ENCODE data around the gene GPC5.
"Not testable (repeated sequence)": the region's sequence is repeated elsewhere in the genome, so short reads cannot be mapped to it uniquely, and the experiment has no call there.

Gene GPC5

GRCh38 chr13:92727118-92727517 lies 1328.7 kb downstream of the GPC5 start:
- DNase-seq (ENCODE audit: low read depth in 2 of 2): no peak

GRCh38 chr13:92734068-92734467 lies 1335.6 kb downstream of the GPC5 start:
- DNase-seq (ENCODE audit: low read depth in 2 of 2): no peak
- no peak for TF ChIP-seq CTCF (IDR thresholded peaks at IDR 0.05; ENCODE audit: low read depth, low read length)
- H3K4me3 ChIP-seq (replicated peaks in 1 of 2; ENCODE audit: low read depth in 2 of 2, low read length in 2 of 2): no peak overlapping the region

More at GRCh38 chr13:92727118-92727517, 1328.7 kb downstream of the GPC5 start:
- no peak overlapping the region for H3K4me3 ChIP-seq (replicated peaks in 1 of 2; ENCODE audit: low read depth in 2 of 2, low read length in 2 of 2)
- TF ChIP-seq CTCF (IDR thresholded peaks at IDR 0.05; ENCODE audit: low read depth, low read length): no peak

- no peak overlapping the region for H3K4me3 ChIP-seq (replicated peaks in 1 of 2; ENCODE audit: low read depth in 2 of 2, low read length in 2 of 2)
- no peak for TF ChIP-seq CTCF (IDR thresholded peaks at IDR 0.05; ENCODE audit: low read depth, low read length)
- no peak for DNase-seq (ENCODE audit: low read depth in 2 of 2)
These were observed 1336.1 kb downstream of the GPC5 start for GRCh38 chr13:92734545-92734944.

- DNase-seq (ENCODE audit: low read depth in 2 of 2): no peak
- H3K4me3 ChIP-seq (replicated peaks in 1 of 2; ENCODE audit: low read depth in 2 of 2, low read length in 2 of 2): no peak overlapping the region
- no peak for TF ChIP-seq CTCF (IDR thresholded peaks at IDR 0.05; ENCODE audit: low read depth, low read length)
These were observed 1337.5 kb downstream of the GPC5 start for GRCh38 chr13:92735909-92736308.

DNA sequence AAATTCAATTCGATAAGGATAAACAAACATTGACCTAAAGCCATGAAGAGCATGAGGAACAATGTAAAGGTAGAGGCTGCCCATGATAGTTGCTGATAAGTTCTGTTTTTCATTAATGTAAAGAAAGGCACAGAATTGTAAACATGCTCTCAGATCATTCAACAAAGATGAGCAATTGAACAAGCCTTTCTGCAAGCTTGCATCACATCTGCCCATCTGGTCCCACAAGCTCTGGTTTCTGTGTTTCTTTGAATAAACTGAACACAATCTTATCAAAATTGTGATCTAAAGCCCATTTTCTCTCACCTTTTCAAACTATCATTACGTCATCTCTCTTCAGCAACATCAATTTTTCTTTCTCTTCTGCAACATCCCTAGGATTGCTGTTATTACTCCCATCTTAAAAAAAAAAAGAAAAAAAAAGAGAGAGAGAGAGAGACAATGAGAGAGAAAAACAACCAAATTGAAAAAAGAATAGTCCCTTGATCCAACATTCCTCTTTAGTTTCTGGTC lies 1340.9 kb downstream of the GPC5 start:
- H3K4me3 ChIP-seq (replicated peaks in 1 of 2; ENCODE audit: low read depth in 2 of 2, low read length in 2 of 2): no peak overlapping the region
- no peak for TF ChIP-seq CTCF (IDR thresholded peaks at IDR 0.05; ENCODE audit: low read depth, low read length)
- no peak for DNase-seq (ENCODE audit: low read depth in 2 of 2)

GRCh38 chr13:92743992-92744391 lies 1345.6 kb downstream of the GPC5 start:
- TF ChIP-seq CTCF (IDR thresholded peaks at IDR 0.05; ENCODE audit: low read depth, low read length): no peak
- DNase-seq (ENCODE audit: low read depth in 2 of 2): no peak
- no peak overlapping the region for H3K4me3 ChIP-seq (replicated peaks in 1 of 2; ENCODE audit: low read depth in 2 of 2, low read length in 2 of 2)

- no peak for TF ChIP-seq CTCF (IDR thresholded peaks at IDR 0.05; ENCODE audit: low read depth, low read length)
- no peak for DNase-seq (ENCODE audit: low read depth in 2 of 2)
- H3K4me3 ChIP-seq (replicated peaks in 1 of 2; ENCODE audit: low read depth in 2 of 2, low read length in 2 of 2): no peak overlapping the region
These were observed 1346.8 kb downstream of the GPC5 start for GRCh38 chr13:92745258-92745657.

GRCh38 chr13:92752705-92753104 lies 1354.3 kb downstream of the GPC5 start:
- not testable (repeated sequence) for H3K4me3 ChIP-seq (replicated peaks in 1 of 2; ENCODE audit: low read depth in 2 of 2, low read length in 2 of 2); DNase-seq (ENCODE audit: low read depth in 2 of 2)

Measured in cardiac fibroblast (primary cell).